GM19035 (cell line): ENCODE results near the gene ABHD1.
A peak's percentile ranks its signal among the peaks of the same experiment; 100 is the strongest.
"Not testable (repeated sequence)": the region's sequence is repeated elsewhere in the genome, so short reads cannot be mapped to it uniquely, and the experiment has no call there.

Experiments used
- ATAC-seq: cut with Tn5 transposase; IDR thresholded peaks from one replicate; pipeline ENCODE4 v1.9.1; 2021; ENCODE audit not compliant: unreplicated experiment

Gene ABHD1

GRCh38 chr2:27109083-27109482, 14.5 kb upstream of the ABHD1 start:
- ATAC-seq = no peak

- ATAC-seq = not testable (repeated sequence)
Observed at GRCh38 chr2:27110603-27111352, 12.8 kb upstream of the ABHD1 start.

GRCh38 chr2:27111392-27112078, 12.1 kb upstream of the ABHD1 start:
- not testable (repeated sequence) for ATAC-seq

GRCh38 chr2:27115519-27115918, 8.1 kb upstream of the ABHD1 start:
- ATAC-seq = no peak

DNA sequence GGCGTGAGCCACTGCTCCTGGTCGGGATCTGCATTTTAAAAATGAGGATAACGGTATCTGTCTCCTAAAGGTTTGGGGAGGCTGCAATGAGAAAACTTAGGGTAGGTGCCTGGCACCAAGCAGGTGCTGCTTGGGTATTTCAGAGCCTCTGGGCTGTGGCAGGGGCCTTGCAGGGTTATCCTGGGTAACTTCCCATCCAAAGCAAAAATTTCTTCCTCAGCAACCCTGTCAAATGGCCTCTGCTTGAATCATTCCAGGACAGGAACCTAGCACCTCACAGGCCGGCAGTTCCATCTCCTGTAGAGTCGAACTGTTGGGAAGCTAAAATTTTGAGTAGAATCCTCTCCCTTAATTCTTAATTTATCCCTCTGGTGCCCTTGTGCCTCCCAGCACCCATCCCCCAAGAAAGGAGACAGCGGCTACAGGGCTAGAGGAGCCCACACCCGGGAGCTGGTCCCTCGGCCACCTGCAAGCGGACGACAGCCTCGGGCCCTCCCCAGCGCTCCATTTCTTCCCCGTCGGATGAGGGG, 5.6 kb upstream of the ABHD1 start:
- ATAC-seq = no peak

DNA sequence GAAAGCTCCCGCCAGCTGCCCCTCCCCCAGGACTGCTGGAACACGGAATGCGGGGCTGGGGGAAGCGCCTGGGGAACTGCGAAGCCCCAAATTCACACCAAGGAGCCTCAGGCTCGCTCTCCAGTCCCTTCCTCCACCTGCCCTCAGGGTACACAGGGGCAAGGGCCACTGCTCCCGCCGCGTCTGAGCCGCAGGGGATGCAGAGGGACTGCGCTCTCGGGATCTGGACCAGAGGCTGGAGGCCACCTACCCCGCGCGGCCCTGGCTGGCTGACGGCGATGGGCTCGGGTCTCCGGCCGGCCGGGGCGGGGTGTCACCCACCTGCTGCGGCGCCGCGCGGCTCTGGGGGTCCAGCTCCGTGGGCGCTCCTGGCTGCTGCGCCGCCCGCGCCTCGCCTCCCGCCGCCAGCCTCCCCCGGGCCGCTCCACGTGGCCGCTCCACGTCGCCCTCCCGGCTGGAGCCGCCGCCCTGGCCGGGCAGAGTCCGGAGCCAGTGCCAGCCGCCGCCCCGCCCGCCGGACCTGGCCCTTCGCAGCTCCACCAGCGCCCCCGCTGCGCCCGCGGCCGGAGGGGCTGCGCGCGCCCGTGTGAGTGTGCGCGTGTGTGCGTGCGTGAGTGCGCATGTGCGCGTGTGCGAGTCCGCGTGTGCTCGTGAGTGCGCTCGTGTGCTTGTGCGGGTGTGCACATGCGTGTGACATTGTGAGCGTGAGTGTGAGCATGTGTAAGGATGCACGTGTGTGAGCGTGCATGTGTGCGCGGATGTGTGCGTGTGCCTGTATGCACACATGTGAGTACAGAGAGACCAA, 4.9 kb upstream of the ABHD1 start, which contains the start of gene CGREF1:
CGREF1 (minus strand) TSS at position 604 of the 805 bp plus-strand sequence. CDS start 14,762 bp downstream, outside the sequence.
- ATAC-seq = no peak

DNA sequence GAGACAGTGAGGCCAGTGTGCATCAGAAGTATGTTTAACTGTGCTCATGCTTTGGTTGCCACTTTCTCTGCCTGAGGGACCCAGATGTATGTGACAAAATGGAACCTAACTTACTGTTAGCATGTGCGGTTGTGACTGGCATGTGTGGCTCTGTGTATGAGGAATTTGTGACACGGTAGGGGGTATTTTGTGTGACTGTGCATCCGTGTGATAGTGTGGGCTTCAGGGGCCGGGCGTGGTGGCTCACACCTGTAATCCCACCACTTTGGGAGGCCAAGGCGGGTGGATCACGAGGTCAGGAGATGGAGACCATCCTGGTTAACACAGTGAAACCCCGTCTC, 4.3 kb upstream of the ABHD1 start:
- ATAC-seq = not testable (repeated sequence)

DNA sequence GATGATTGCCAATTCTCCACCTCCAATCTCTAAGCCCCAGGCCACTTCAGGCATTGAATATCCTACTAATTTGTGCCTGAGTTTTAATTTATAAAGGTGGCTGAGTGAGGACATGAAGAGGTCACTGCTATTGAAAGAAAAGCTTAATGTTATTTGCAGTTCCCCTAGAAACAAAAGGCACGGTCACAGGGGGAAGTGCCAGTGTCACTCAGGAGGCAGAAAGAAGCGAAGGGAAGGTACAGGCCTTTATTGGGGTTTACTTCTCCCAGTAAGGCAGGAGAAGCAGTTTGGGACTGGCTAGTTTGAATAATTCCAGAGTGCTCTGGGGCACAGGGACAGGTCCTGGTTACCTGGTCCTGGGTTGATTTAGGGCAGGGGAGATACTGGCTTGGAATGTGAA, 1.7 kb upstream of the ABHD1 start:
- ATAC-seq = no peak

DNA sequence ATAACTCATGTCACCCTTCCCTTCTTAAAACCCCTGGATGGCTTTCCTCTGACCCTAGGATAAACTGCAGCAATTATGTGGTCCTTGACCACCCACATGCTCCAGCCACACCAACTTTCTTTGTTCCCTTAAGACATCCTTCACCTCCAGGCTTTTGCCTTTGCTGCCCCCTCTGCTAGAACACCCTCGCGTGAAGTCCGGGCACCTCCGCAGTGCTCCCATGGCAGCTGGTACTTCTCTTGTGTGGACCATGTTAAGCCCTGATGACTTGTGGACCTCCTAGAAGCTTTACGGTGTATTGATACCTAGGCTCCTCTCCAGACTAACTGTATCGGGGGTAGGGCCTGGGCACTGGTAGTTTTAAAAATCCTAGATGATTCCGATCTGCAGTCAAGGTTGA, 824 bp upstream of the ABHD1 start:
- no peak for ATAC-seq

GRCh38 chr2:27125104-27125503, 1.5 kb downstream of the ABHD1 start:
- ATAC-seq = no peak

DNA sequence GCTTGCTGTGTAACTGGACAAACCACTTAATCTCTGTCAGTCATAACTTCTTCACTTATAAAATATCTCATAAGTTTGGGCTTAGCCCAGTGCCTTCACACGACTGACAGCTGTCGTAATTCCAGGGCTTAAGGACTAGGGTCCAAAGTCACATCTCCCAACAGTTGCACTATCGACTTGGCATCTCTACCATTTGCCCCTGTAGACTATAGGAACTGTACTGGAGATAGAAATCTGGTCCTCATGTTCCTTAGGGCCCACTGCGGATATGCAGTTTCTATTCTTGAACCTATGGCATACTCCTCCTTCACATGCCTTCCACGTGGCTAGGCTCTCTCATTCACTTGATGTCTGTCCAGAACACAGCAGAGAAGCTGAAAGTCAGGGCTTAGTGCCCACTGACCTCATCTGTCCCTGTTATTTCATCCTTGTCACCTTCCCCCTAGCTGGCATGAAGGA, 2.7 kb downstream of the ABHD1 start:
- ATAC-seq = no peak

DNA sequence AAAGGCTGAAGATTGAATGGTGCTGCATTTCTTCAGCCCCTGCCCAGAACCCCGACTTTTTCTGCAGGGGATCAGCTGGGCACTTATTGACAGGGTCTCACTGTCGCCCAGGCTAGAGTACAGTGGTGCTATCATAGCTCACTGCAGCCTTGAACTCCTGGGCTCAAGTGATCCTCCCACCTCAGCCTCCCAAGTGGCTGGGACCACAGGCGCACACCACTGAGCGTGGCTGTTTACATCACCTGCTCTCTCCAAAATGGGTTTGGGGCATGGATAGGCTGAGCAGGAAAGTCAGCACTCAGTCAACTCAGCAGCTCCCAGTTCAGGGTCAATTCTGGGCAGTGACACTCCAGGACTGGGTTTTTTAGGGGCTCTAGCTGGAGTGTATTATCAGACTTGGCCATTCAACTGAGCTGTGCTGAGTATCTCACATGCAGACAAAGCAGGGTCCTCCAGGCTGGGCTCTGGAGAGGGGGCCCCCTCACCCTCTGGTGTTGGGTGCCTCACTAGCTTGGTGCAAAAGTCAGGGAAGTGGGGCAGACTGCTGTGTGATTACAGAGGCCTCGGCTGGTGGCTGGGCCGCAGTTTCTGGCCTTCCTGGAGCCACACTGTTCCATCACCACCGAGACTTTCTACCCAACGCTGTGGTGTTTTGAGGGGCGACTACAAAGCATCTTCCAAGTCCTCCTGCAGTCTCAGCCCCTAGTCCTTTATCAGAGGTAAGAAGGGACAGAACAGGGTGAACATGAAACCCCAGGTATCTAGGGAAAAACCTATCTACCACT, 4.5 kb downstream of the ABHD1 start:
- ATAC-seq = no peak

- ATAC-seq = no peak
Observed at GRCh38 chr2:27128668-27129571, 5.3 kb downstream of the ABHD1 start.

- no peak for ATAC-seq
Observed at GRCh38 chr2:27130396-27130795, 6.8 kb downstream of the ABHD1 start.

DNA sequence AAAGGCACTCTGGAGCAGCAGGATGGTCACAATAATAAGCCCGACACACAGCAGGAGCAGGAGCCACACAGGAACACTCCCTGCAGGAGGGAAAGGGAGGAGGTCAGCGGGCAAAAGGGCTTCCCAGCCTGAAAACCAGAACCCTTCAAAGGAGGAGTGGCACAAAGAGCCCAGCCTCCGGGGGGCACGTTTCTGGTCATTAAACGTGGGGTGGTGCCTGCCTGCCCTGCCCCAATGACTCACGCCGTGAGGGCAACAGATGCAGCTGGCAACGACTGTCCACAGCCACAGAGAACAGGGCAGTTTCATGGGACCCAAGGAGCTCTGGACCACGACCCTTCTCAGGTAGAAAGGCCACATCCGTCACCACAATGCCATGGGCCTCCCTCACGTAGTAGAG, 7.8 kb downstream of the ABHD1 start:
- no peak for ATAC-seq

- ATAC-seq = no peak
Observed at GRCh38 chr2:27133195-27133875, 9.7 kb downstream of the ABHD1 start.

GRCh38 chr2:27133905-27134780, 10.5 kb downstream of the ABHD1 start, which contains the start of gene PREB:
TSS of gene PREB (minus strand) at chr2:27134636. CDS start at chr2:27134421, 215 bp downstream.
- peak; percentile 88 for ATAC-seq
